Occipital lobe (tissue), 2 donors: Measurements from ENCODE around the gene ALPP. TPM values are rescaled to one million over a fixed set of nuclear protein-coding genes. Genes with fewer than 3 reads are reported as not detected.
"Not testable (repeated sequence)": the region's sequence is repeated elsewhere in the genome, so short reads cannot be mapped to it uniquely, and the experiment has no call there.

Source experiments
- DNase-seq: peaks from one replicate; lab custom pipeline; 2025; lab: John Stamatoyannopoulos, UW
- total RNA-seq: library from RNA; depleted of rRNA; stranded (reverse); fragments of >200 nt; gene quantifications from one replicate; pipeline ENCODE4 v1.2.3, GENCODE V29; 2014

Gene ALPP
- total RNA-seq, 1 donor from 2014 or later = not detected

GRCh38 chr2:232381204-232382031 is 2.9 kb downstream of the ALPP start:
- DNase-seq = not testable (repeated sequence)

GRCh38 chr2:232382331-232383225 is 4.0 kb downstream of the ALPP start:
- no peak for DNase-seq

GRCh38 chr2:232384466-232384865 is 5.9 kb downstream of the ALPP start:
- no peak for DNase-seq

GRCh38 chr2:232385058-232385457 is 6.5 kb downstream of the ALPP start:
- not testable (repeated sequence) for DNase-seq

- no peak for DNase-seq
These were observed 7.3 kb downstream of the ALPP start for GRCh38 chr2:232385660-232386489.

GRCh38 chr2:232386490-232386739 is 7.9 kb downstream of the ALPP start:
- DNase-seq = no peak

GRCh38 chr2:232386740-232387450 is 8.3 kb downstream of the ALPP start:
- no peak for DNase-seq

GRCh38 chr2:232387451-232388171 is 9.1 kb downstream of the ALPP start:
- no peak for DNase-seq

- no peak for DNase-seq
These were observed 9.9 kb downstream of the ALPP start for GRCh38 chr2:232388324-232388891.

GRCh38 chr2:232389327-232389726 is 10.8 kb downstream of the ALPP start:
- DNase-seq = no peak

GRCh38 chr2:232390661-232391060 is 12.1 kb downstream of the ALPP start:
- no peak for DNase-seq

GRCh38 chr2:232393556-232393955 is 15.0 kb downstream of the ALPP start:
- no peak for DNase-seq

GRCh38 chr2:232394431-232394830 is 15.9 kb downstream of the ALPP start:
- DNase-seq = not testable (repeated sequence)

GRCh38 chr2:232395586-232395985 is 17.0 kb downstream of the ALPP start:
- no peak for DNase-seq

GRCh38 chr2:232396683-232397082 is 18.1 kb downstream of the ALPP start:
- DNase-seq = no peak

- no peak for DNase-seq
These were observed 19.9 kb downstream of the ALPP start for GRCh38 chr2:232398293-232399034.

GRCh38 chr2:232400256-232401015 is 21.9 kb downstream of the ALPP start:
- DNase-seq = no peak

- no peak for DNase-seq
These were observed 24.0 kb downstream of the ALPP start for GRCh38 chr2:232402518-232402917.
